ENCODE data around the gene IL19. TPM values are rescaled to one million over a fixed set of nuclear protein-coding genes. Genes with fewer than 3 reads are reported as not detected.
A peak's percentile ranks its signal among the peaks of the same experiment; 100 is the strongest.

IL19 gene
- total and polyA plus RNA-seq, 3 experiments from 2014 or later = not detected

DNA sequence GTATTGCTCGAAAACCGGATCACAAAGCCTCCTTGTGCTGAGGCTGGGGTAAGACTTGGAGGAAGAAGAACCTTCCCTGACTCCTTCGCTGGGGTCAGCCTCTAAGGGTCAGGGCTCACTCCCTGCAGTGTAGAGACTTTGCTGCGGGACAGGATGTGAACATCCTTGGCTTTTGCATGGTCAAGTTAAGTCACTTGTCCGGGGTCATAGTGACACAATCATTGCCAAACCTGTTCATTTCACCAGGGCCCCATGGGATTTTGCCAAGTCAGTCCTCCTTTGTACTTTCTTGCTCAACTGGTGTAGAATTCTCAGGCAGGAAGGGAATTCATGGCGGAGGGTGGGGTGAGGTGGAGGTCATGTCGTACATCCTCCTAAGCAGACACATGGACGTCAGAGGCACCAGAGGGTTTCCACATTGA, 26.4 kb downstream of the IL19 start:
- H3K4me3 Mint-ChIP-seq = no peak overlapping the region
- POLR2A ChIA-PET = no interaction called here
- Histone ChIP-seq H3K27ac (ENCODE audit: low read depth, low read length) (no peak overlapping the region), H3K27me3 (ENCODE audit: insufficient read depth, low read length, poor library complexity, severe bottlenecking) (no peaks in the 10 kb centered on the region), H3K4me1 (ENCODE audit: insufficient read depth, low read length) (peaks cover 42% of the 10 kb centered on the region), H3K9me3 (ENCODE audit: low read length) (no peaks in the 10 kb centered on the region), H3K36me3 (ENCODE audit: insufficient read depth, low read length) (no peaks in the 10 kb centered on the region), H3K4me3 (ENCODE audit: low read length) (no peak overlapping the region)
- peaks cover 0 to 2% of the 10 kb centered on the region in 2 donors for H3K27me3 Mint-ChIP-seq
- DNase-seq = no peak
- H3K36me3 Mint-ChIP-seq = no peaks in the 10 kb centered on the region
- peaks cover 34 to 62% (median 53%) of the 10 kb centered on the region in 3 donors for H3K4me1 Mint-ChIP-seq
- H3K9me3 Mint-ChIP-seq = no peaks in the 10 kb centered on the region
- CTCF ChIA-PET = interaction anchor here (1.5 to 3.8 kb wide), 5 partner anchors 29 to 115 kb away, joined by 4 to 20 read pairs (median 7); no protein-coding TSS in a partner anchor
- peak overlapping the region in 1 of 8 donors; percentile 51 for H3K27ac Mint-ChIP-seq

DNA sequence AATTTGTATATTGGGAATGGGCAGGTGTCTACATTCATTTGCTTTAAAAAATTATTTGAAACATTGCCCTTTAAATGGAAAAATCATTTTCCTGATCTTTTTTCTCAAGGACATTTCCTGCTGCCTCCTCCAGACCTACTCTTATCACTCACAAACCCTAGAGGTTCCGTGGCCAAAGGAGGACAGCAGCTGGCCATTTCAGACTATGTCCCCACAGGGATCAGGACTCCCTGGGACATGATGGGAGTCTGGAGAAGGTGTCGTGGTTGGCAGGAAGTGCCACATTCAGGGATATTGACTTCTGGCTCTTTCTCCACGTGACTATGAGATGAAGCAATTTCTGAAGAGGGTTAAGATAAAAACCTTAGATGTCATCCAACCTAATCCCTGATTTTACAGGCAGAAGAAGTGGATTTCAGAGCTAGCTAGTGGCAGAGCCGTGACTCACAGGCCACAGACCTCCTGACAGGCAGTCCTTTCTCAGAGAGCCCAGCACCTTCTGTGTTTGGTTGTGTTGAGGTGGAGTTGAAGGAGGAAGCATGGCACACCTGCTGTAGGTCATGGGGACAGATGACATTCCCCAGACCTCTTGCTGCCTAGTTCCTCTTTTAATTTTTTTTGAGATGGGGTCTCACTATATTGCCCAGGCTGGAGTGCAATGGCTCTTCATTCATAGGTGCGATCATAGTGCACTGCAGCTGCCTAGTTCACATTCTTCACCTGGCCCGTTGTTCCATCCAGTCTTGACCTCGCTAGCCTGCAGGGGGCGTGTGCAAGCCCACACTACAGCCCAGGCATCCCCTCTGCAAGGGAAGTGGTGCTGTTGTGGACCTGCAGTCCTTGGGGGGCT, 27.2 kb downstream of the IL19 start:
- CTCF ChIA-PET = interaction anchor here (0.5 to 3.8 kb wide), 14 partner anchors 11 to 114 kb away, joined by 3 to 20 read pairs (median 5); partner anchors contain the start of genes IL10 and IL19
- Mint-ChIP-seq H3K4me3 (peak overlapping the region in 1 of 7 donors; percentile 19), H3K4me1 (peaks cover 36 to 62% (median 54%) of the 10 kb centered on the region in 3 donors), H3K36me3 (no peaks in the 10 kb centered on the region), H3K27ac (peak overlapping the region in 6 of 8 donors; percentile 22 to 92 (median 52)), H3K27me3 (peaks cover 0 to 2% of the 10 kb centered on the region in 2 donors), H3K9me3 (no peaks in the 10 kb centered on the region)
- POLR2A ChIA-PET = interaction anchor here (0.6 kb wide), 1 partner anchor 30 kb away, joined by 3 read pairs; no protein-coding TSS in a partner anchor
- no peak overlapping the region for H3K27ac ChIP-seq (ENCODE audit: low read depth, low read length)
- no peaks in the 10 kb centered on the region for H3K9me3 ChIP-seq (ENCODE audit: low read length)
- peaks cover 42% of the 10 kb centered on the region for H3K4me1 ChIP-seq (ENCODE audit: insufficient read depth, low read length)
- DNase-seq = peak in 2 of 5 donors; percentile 7 to 21
- no peak overlapping the region for H3K4me3 ChIP-seq (ENCODE audit: low read length)
- H3K27me3 ChIP-seq (ENCODE audit: insufficient read depth, low read length, poor library complexity, severe bottlenecking) = no peaks in the 10 kb centered on the region
- no peaks in the 10 kb centered on the region for H3K36me3 ChIP-seq (ENCODE audit: insufficient read depth, low read length)

DNA sequence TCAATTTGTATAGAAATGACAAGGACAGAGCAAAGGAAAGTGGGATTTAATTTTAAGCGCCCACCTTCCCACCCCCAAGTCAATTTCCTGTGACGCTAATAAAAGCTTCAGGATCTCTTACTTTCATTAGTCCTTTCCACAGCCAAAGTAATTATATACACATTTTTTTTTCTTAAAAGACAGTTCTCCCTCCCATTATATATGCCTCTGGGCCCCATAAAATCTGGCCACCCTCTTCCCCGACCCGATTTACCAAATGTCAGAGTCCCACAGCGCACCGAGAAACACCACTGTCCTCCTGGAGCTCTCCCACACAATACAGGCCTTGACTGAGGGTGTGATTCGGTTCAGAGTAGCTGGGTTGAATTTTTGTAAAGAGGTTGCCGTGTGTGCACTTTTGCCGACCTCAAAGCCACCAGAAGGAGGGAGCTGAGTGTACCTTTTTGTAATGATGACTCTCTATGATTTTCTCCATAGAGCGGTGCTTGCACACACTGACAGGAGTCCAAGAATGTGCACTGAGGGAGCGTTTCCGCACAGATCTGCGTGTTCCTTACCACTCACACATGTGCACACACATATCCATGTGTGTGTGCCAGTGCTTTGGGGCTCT, 27.9 kb downstream of the IL19 start:
- CTCF ChIA-PET = interaction anchor here (1.0 to 3.8 kb wide), 14 partner anchors 11 to 113 kb away, joined by 3 to 20 read pairs (median 5); partner anchors contain the start of genes IL10 and IL19
- H3K36me3 ChIP-seq (ENCODE audit: insufficient read depth, low read length) = no peaks in the 10 kb centered on the region
- H3K27me3 ChIP-seq (ENCODE audit: insufficient read depth, low read length, poor library complexity, severe bottlenecking) = no peaks in the 10 kb centered on the region
- Mint-ChIP-seq H3K27ac (peak overlapping the region in 7 of 8 donors; percentile 14 to 92 (median 43)), H3K4me1 (peaks cover 44 to 66% (median 61%) of the 10 kb centered on the region in 3 donors), H3K4me3 (peak overlapping the region in 1 of 7 donors; percentile 19), H3K27me3 (peaks cover 0 to 2% of the 10 kb centered on the region in 2 donors), H3K9me3 (no peaks in the 10 kb centered on the region), H3K36me3 (no peaks in the 10 kb centered on the region)
- H3K27ac ChIP-seq (ENCODE audit: low read depth, low read length) = no peak overlapping the region
- DNase-seq = no peak
- H3K4me3 ChIP-seq (ENCODE audit: low read length) = no peak overlapping the region
- no peaks in the 10 kb centered on the region for H3K9me3 ChIP-seq (ENCODE audit: low read length)
- POLR2A ChIA-PET = interaction anchor here (0.8 kb wide), 1 partner anchor 29 kb away, joined by 3 read pairs; no protein-coding TSS in a partner anchor
- peaks cover 43% of the 10 kb centered on the region for H3K4me1 ChIP-seq (ENCODE audit: insufficient read depth, low read length)

DNA sequence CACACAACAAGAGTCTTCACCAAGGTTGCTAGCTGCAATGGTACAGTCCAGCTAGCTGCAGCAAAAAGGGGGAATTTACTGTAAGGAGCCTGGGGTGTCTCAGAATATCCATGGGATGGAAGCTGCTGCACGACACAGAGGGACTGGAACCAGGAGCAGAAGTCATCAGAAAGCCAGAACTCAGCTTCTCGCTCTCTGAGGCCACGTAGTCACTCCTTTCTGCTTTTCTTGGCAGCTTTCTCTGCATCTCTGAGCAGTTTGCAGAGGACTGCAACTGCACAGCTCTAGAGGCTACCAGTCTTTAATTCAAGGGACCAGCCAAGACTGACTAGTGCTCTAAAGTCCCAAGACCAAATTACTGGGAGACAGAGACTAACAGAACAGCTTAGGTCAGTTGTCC, 28.7 kb downstream of the IL19 start:
- POLR2A ChIA-PET = interaction anchor here (0.5 kb wide), 1 partner anchor 127 kb away, joined by 3 read pairs; no protein-coding TSS in a partner anchor
- peaks cover 50 to 67% (median 62%) of the 10 kb centered on the region in 3 donors for H3K4me1 Mint-ChIP-seq
- H3K4me1 ChIP-seq (ENCODE audit: insufficient read depth, low read length) = peaks cover 46% of the 10 kb centered on the region

DNA sequence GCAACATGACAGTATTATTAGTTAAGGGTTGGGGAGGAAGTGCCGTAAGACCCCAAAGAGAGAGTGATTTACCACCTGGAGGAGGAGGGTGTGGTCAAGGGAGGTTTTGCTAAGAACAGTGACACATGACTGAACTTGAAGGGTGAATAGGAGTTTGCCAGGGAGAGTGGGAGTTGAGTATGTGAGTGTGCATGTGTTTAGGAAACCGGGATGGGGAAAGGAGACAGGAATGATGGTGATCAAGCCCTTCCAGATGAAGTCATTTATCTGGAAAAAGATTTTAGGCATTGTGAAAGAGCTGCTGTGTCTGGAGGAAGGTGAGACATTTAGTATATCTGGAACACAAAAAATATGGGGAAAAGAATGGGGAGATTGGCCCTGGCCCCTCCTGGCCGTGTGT, 29.8 kb downstream of the IL19 start:
- no peaks in the 10 kb centered on the region for H3K36me3 ChIP-seq (ENCODE audit: insufficient read depth, low read length)
- Mint-ChIP-seq H3K27me3 (peaks cover 0 to 2% of the 10 kb centered on the region in 2 donors), H3K9me3 (no peaks in the 10 kb centered on the region), H3K4me1 (peaks cover 52 to 67% (median 67%) of the 10 kb centered on the region in 3 donors), H3K4me3 (no peak overlapping the region), H3K27ac (peak overlapping the region in 6 of 8 donors; percentile 37 to 97 (median 62)), H3K36me3 (no peaks in the 10 kb centered on the region)
- no peaks in the 10 kb centered on the region for H3K9me3 ChIP-seq (ENCODE audit: low read length)
- no peak overlapping the region for H3K27ac ChIP-seq (ENCODE audit: low read depth, low read length)
- H3K4me3 ChIP-seq (ENCODE audit: low read length) = no peak overlapping the region
- no peak for DNase-seq
- no peaks in the 10 kb centered on the region for H3K27me3 ChIP-seq (ENCODE audit: insufficient read depth, low read length, poor library complexity, severe bottlenecking)
- ChIA-PET POLR2A (no interaction called here), CTCF (interaction anchor here (0.9 to 3.8 kb wide), 3 partner anchors 9 to 75 kb away, joined by 3 to 20 read pairs (median 9); no protein-coding TSS in a partner anchor)
- peaks cover 49% of the 10 kb centered on the region for H3K4me1 ChIP-seq (ENCODE audit: insufficient read depth, low read length)

More for the DNA sequence above, 28.7 kb downstream of the IL19 start:
- H3K27ac ChIP-seq (ENCODE audit: low read depth, low read length) = no peak overlapping the region
- H3K27me3 Mint-ChIP-seq = peaks cover 0 to 2% of the 10 kb centered on the region in 2 donors
- H3K4me3 ChIP-seq (ENCODE audit: low read length) = no peak overlapping the region
- no peaks in the 10 kb centered on the region for H3K27me3 ChIP-seq (ENCODE audit: insufficient read depth, low read length, poor library complexity, severe bottlenecking)
- H3K36me3 ChIP-seq (ENCODE audit: insufficient read depth, low read length) = no peaks in the 10 kb centered on the region
- H3K36me3 Mint-ChIP-seq = no peaks in the 10 kb centered on the region
- H3K9me3 ChIP-seq (ENCODE audit: low read length) = no peaks in the 10 kb centered on the region
- DNase-seq = no peak
- H3K9me3 Mint-ChIP-seq = no peaks in the 10 kb centered on the region
- CTCF ChIA-PET = interaction anchor here (0.8 to 3.8 kb wide), 7 partner anchors 11 to 127 kb away, joined by 3 to 20 read pairs (median 5); partner anchors contain the start of gene IL19
- no peak overlapping the region for H3K4me3 Mint-ChIP-seq
- H3K27ac Mint-ChIP-seq = peak overlapping the region in 3 of 8 donors; percentile 23 to 72 (median 60)

DNA sequence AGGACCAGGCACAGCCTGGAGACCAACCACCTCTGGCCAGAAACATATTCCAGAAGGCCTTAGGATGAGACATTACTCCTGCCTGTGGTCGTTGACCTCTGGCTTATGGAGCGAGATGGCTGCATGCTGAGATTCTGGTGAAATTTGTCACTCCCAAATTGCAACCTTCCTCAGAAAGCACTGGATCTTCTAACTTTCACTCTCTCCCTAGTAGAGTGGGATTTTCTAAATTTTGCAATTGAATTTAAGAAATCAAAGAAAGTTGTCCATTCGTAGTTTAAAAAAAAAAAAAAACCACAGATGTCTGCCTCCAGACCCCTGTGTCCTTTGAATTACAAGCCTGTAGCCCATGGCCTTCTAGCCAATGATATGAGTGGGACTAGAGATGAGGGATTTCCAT, 30.3 kb downstream of the IL19 start:
- no peaks in the 10 kb centered on the region for H3K9me3 ChIP-seq (ENCODE audit: low read length)
- no peak for DNase-seq
- H3K27me3 ChIP-seq (ENCODE audit: insufficient read depth, low read length, poor library complexity, severe bottlenecking) = no peaks in the 10 kb centered on the region
- no peaks in the 10 kb centered on the region for H3K36me3 Mint-ChIP-seq
- H3K4me1 ChIP-seq (ENCODE audit: insufficient read depth, low read length) = peaks cover 54% of the 10 kb centered on the region
- peaks cover 52 to 68% (median 67%) of the 10 kb centered on the region in 3 donors for H3K4me1 Mint-ChIP-seq
- CTCF ChIA-PET = interaction anchor here (1.3 to 11.8 kb wide), 2 partner anchors 8 to 67 kb away, joined by 3 to 232 read pairs; no protein-coding TSS in a partner anchor
- no peak overlapping the region for H3K4me3 Mint-ChIP-seq
- H3K27me3 Mint-ChIP-seq = peaks cover 0 to 2% of the 10 kb centered on the region in 2 donors
- H3K27ac ChIP-seq (ENCODE audit: low read depth, low read length) = no peak overlapping the region
- POLR2A ChIA-PET = no interaction called here
- H3K4me3 ChIP-seq (ENCODE audit: low read length) = no peak overlapping the region
- peak overlapping the region in 6 of 8 donors; percentile 46 to 98 (median 77) for H3K27ac Mint-ChIP-seq
- no peaks in the 10 kb centered on the region for H3K36me3 ChIP-seq (ENCODE audit: insufficient read depth, low read length)
- no peaks in the 10 kb centered on the region for H3K9me3 Mint-ChIP-seq

DNA sequence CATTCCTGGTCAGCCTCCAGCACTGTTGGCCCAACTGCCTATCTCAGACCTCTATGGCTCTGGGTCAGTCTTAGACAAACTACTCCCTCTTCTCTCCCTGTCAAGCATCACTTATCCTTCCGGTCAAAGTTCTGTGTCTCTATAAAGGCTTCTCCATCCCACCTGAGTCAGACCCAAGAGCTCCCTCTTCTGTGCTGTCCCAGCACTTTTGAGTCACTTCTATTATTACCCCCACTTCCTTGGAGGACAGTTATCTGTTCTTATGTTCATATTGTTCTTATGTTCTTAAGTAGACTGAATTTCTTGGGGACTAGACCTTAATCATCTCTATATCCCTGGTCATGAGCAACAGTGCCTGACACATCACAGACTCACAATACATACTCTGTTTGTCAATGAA, 30.9 kb downstream of the IL19 start:
- H3K4me3 Mint-ChIP-seq = no peak overlapping the region
- POLR2A ChIA-PET = no interaction called here

More for the DNA sequence above, 30.9 kb downstream of the IL19 start:
- Mint-ChIP-seq H3K4me1 (peaks cover 55 to 69% (median 68%) of the 10 kb centered on the region in 3 donors), H3K36me3 (no peaks in the 10 kb centered on the region), H3K27ac (peak overlapping the region; percentile 44 to 98 (median 89)), H3K27me3 (peaks cover 0 to 2% of the 10 kb centered on the region in 2 donors), H3K9me3 (no peaks in the 10 kb centered on the region)
- Histone ChIP-seq H3K4me3 (ENCODE audit: low read length) (no peak overlapping the region), H3K27ac (ENCODE audit: low read depth, low read length) (no peak overlapping the region), H3K36me3 (ENCODE audit: insufficient read depth, low read length) (no peaks in the 10 kb centered on the region), H3K9me3 (ENCODE audit: low read length) (no peaks in the 10 kb centered on the region), H3K27me3 (ENCODE audit: insufficient read depth, low read length, poor library complexity, severe bottlenecking) (no peaks in the 10 kb centered on the region), H3K4me1 (ENCODE audit: insufficient read depth, low read length) (peaks cover 56% of the 10 kb centered on the region)
- CTCF ChIA-PET = interaction anchor here (1.3 to 11.8 kb wide), 2 partner anchors 8 to 67 kb away, joined by 3 to 232 read pairs; no protein-coding TSS in a partner anchor
- no peak for DNase-seq

All from CD8-positive, alpha-beta memory T cell (primary cell).